CD4-positive, alpha-beta T cell treated with Interleukin-21 for 1 hour (primary cell): ENCODE data around the gene ZC3HAV1.

Source experiments
- DNase-seq: peaks from one replicate; pipeline ENCODE4 v3.0.0-alpha.2; 2020

Gene ZC3HAV1

DNA sequence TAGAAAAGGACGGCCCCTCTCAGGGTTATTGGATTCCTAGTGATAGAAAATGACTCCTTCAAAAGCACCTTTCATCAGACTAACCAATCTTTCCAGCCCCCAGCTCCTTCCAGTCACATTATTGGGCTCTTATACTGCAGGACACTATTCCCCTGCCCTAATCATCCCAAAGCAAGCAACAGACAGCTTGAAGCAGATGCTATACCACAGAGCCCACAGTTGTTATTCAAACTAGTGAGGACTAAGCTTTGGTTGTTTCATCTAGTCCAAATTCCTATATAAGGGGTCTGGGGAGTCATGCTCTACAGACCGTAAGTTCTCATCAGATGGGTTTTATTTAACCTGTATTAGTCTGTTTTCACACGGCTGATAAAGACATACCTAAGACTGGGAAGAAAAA is 98.1 kb downstream of the ZC3HAV1 start:
- no peak for DNase-seq

- no peak for DNase-seq
These were observed 105.0 kb downstream of the ZC3HAV1 start for GRCh38 chr7:139004321-139005090.

GRCh38 chr7:138999414-138999813 is 110.1 kb downstream of the ZC3HAV1 start:
- DNase-seq, result no peak
